Measurements from ENCODE around the gene RNF19B. TPM values are rescaled to one million over a fixed set of nuclear protein-coding genes. Genes with fewer than 3 reads are reported as not detected.

The RNF19B gene
- polyA plus RNA-seq, 2 of the 4 experiments (the other 2 are of a cell fraction): 9.9 to 22.6 TPM

GRCh38 chr1:32960342-32960741, 4.3 kb downstream of the RNF19B start (continued):
- no peak for TF ChIP-seq ZSCAN20 (CRISPR knock-in tag; IDR thresholded peaks at IDR 0.05)
- no peak for TF ChIP-seq CBX8 (IDR thresholded peaks at IDR 0.05)
- no peak for TF ChIP-seq PBX3 (IDR thresholded peaks at IDR 0.05)
- no peak for TF ChIP-seq JUN (IDR thresholded peaks at IDR 0.05)
- TF ChIP-seq HES2 (IDR thresholded peaks at IDR 0.05): no peak
- TF ChIP-seq SMC3 (IDR thresholded peaks at IDR 0.05): no peak
- TF ChIP-seq MAX (IDR thresholded peaks at IDR 0.05): no peak
- TF ChIP-seq CHD2 (IDR thresholded peaks at IDR 0.05; ENCODE audit: low read length, partially characterized antibody): no peak
- TF ChIP-seq MAZ (IDR thresholded peaks at IDR 0.05; ENCODE audit: borderline replicate concordance, low read depth, low read length): no peak
- TF ChIP-seq ZFP36 (IDR thresholded peaks at IDR 0.05; ENCODE audit: borderline replicate concordance, partially characterized antibody): no peak
- no peak for TF ChIP-seq MYC (IDR thresholded peaks at IDR 0.05; ENCODE audit: borderline replicate concordance, low read length)

GRCh38 chr1:32958827-32959226, 5.8 kb downstream of the RNF19B start:
- H3K4me1 ChIP-seq: peaks cover 22% of the 10 kb centered on the region
- 88% methylated on average over 1 of the region's 1 CpG for WGBS (ENCODE audit: missing lambda C conversion rate)
- no peak for TF ChIP-seq SREBF2 (IDR thresholded peaks at IDR 0.05)
- no peak for TF ChIP-seq HOXA7 (CRISPR knock-in tag; IDR thresholded peaks at IDR 0.05)
- TF ChIP-seq USF2 (IDR thresholded peaks at IDR 0.05): no peak
- no peak for TF ChIP-seq POLR2AphosphoS2 (conservative IDR thresholded peaks at IDR 0.05; ENCODE audit: low read length)
- no peak for TF ChIP-seq RCOR1 (IDR thresholded peaks at IDR 0.05; ENCODE audit: low read depth, low read length)
- TF ChIP-seq FOXS1 (CRISPR knock-in tag; IDR thresholded peaks at IDR 0.05): no peak
- no peak for TF ChIP-seq NFE2L2 (conservative IDR thresholded peaks at IDR 0.05; ENCODE audit: low read length)
- TF ChIP-seq CBX2 (IDR thresholded peaks at IDR 0.05; ENCODE audit: borderline replicate concordance, low read depth): no peak
- no peak for TF ChIP-seq HDAC2 (IDR thresholded peaks at IDR 0.05)
- no peak for DNase-seq (ENCODE audit: low read depth in 1 of 2, low spot score in 1 of 2)
- H3K27ac ChIP-seq: no peak overlapping the region
- H3K4me2 ChIP-seq: no peak overlapping the region; the same call in 2 of the 3 replicates
- ChIA-PET POLR2A (no interaction called here), CTCF (interaction anchor here (1.1 kb wide), 2 partner anchors 49 to 72 kb away, joined by 3 read pairs; no protein-coding TSS in a partner anchor)
- no peaks in the 10 kb centered on the region for H3K9me3 ChIP-seq
- H3K4me3 ChIP-seq: no peak overlapping the region
- FAIRE-seq: no peak
- no peak for ATAC-seq

GRCh38 chr1:32957017-32957416, 7.6 kb downstream of the RNF19B start:
- no peak for ATAC-seq
- Histone ChIP-seq H3K4me3 (no peak overlapping the region), H3K4me2 (no peak overlapping the region), H3K4me1 (peaks cover 26% of the 10 kb centered on the region), H3K9me3 (no peaks in the 10 kb centered on the region), H3K27ac (no peak overlapping the region)
- FAIRE-seq: no peak
- ChIA-PET CTCF (interaction anchor here (0.6 to 1.4 kb wide), 3 partner anchors 14 to 98 kb away, joined by 4 to 5 read pairs (median 4); no protein-coding TSS in a partner anchor), POLR2A (interaction anchor here (1.4 kb wide), 1 partner anchor 8 kb away, joined by 5 read pairs; no protein-coding TSS in a partner anchor)
- 89% methylated on average over 3 of the region's 3 CpGs for WGBS (ENCODE audit: missing lambda C conversion rate)
- DNase-seq (ENCODE audit: low read depth in 1 of 2, low spot score in 1 of 2): no peak
- TF ChIP-seq USF2 (IDR thresholded peaks at IDR 0.05): no peak
- no peak for TF ChIP-seq ZFP36 (IDR thresholded peaks at IDR 0.05; ENCODE audit: borderline replicate concordance, partially characterized antibody)
- TF ChIP-seq HOXB5 (CRISPR knock-in tag; IDR thresholded peaks at IDR 0.05): no peak
